Measurements from ENCODE around the gene GLI3.

The GLI3 gene

DNA sequence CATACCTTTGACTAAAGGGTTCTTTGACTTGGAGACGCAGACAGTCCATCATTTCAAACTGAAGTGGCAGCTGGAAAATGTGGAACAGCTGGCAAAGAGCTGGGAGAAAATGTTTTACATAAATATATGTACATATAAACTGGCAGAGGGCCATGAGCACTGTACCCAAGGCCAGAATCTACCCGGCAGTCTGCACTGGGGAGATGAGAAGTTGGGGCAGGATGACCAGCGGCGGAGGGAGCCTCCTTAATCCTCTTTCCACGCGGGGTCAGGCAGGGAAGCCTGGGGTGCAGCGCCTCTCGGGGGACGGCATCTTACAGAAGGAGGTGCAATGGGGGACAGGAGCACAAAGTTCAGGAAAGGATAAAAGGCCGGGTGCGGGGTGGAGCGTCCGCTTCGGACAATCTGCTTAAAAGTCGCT, 1.3 kb downstream of the GLI3 start:
- no peak for DNase-seq

DNA sequence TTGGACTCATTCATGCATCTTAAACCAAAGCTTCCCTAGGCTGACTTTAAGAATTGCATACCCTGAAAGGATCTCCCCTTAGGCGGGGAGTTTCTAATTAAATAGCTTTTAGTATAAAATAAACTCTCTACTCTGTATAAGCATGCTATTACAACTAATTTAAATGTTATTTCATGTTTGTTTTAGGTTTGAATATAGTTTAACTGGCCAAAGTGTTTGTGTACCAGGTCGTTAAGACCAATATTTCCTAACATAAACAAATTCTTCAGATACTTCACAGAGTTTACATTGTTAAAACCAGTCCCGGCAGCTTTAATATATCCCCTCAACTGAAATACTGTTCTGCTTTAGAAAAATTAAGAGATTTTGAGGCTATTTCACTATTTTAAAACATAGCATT, 2.3 kb downstream of the GLI3 start:
- DNase-seq, result no peak

- no peak for DNase-seq
Measured at GRCh38 chr7:42233695-42234331, 3.2 kb downstream of the GLI3 start.

DNA sequence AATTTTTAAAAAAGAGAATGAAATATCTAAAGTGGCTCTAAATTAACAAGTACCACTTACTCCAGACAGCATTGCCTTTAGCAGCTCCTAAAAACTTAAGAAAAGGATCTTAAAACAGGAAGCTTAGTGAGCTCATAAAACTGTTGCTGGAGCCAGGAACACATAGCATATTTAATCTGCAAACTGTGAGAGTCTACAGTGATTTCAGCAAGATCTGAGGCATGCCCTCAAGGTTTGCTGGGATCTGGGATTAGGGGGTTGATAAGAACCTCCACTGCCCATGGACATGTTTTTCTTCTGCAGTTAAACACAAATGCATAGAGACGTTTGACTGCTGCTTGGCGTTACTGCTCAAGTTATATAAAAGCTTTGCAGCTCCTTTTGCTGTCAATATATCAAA, 3.8 kb downstream of the GLI3 start:
- DNase-seq, result no peak

- DNase-seq, result no peak
Measured at GRCh38 chr7:42232275-42232674, 4.7 kb downstream of the GLI3 start.

DNA sequence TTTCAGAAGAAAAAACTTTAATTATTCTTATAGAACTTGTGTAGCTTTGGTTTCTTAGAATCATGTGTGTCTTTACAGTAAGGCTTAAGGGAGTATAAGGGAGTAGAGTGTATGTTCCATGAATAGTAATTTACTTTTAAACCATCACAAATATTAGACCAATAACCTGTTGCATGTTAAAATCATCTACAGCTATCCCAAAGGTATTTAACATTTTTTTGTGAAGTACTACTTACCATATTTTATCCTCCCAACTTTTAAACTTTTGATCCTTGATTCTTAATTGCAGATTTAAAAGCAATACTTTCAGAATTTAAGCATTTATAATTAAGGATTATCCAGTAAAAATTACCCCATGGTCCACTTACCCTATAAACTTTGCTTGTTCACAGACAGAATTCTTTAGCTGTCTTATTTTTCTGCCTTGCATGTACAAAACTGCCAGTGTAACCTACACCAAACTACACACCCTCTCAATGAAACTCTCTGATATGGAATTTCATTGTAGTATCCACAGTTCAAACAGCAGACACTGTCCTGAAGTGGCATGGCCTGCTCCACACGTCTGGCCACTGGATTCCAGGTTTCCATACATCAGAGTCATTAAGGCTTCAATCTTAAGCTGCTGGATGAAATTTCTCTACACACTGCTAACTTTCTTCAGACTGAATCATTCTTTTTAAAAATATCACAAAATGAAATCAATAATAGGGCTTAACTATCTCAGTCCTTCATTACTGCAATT, 5.8 kb downstream of the GLI3 start:
- no peak for DNase-seq

DNA sequence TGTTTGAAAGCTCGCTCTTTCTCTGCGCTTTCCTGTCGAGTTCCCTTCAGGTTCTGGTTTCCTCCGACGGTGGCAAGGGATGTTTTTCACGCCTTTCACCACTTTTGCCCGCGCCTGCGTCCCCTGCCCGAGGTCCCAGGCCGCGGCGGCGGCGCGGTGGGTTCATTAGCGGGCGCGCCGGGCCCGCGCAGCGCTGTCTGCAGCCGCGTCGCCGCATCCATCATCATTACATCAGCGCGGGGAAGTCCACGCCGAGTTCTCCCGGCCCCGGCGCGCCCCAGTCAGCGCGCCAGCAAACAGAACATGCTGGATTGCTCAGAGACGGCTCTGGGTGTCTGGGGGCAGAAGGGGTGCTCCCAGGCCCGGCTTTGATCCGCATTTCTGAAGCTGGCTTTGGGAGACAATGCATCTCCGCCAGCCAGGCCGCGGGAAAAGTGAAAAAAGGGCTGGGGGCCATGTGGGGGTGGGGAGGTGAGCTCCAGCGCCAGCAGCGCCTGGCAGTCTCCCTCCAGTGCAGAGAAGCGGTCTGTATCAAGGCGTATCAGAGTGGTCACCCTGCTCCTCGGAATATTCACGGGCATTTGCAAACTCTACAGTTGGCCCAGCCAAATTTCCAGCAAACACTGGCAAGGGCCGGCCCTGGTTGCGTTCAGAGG, 8.9 kb downstream of the GLI3 start:
- no peak for DNase-seq

GRCh38 chr7:42227541-42227935, 9.5 kb downstream of the GLI3 start:
- DNase-seq, result peak in 1 of 5 donors; percentile 18

GRCh38 chr7:42227021-42227420, 10.0 kb downstream of the GLI3 start:
- DNase-seq, result no peak

DNA sequence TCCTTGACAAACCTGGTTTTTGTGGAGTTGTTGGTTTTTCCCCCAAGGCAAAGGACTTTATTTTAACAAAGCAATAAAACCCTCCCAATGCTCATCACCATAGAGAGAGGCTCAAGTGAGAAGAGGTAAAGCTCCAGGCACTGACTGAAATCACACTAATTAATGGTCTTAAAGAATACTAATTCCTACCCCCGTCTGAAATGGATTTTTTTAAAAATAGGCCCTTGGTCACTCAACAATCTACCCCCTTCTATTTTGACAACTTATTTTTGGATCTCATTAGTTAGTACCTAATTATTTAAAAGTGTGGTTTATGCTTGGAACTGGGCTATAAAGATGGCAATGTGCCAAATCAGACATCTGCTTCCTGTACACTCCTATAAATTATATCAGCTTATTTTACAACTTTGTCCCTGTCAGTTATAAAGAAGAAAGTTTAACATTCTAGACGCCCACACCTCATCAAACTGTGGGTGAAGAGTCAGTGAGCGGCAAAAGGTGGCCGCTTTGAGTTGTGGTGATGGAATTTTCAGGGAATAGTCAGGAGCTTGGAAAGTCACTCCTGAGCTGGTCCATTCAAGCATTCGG, 10.6 kb downstream of the GLI3 start:
- DNase-seq, result no peak

DNA sequence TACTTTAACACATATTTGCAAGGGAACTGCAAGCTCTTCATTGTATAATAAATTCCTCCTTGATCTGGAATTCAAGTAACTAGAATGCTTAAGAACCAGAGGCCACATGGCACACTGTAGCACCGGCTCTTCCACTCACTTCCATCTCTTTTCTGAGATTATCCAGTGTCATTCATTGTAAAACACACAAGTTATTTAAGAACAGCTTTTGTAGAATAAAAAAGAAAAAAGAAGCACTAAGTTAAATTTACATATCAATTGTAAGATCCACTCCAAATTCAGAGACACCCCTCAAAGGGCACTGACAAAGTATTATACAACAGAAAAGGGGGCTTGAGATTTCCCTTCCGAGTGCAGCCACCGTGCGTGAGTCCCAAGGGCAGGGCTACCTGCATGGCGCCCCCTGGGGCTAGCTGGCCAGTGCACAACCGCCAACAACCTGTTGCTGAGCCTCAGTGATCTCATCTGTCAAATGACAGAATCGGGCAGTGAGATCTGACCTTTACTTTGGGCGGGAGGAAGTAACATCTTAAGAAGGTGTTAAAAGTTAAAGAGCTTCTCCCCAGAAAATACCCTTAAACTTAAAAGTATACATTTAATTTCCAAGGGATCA, 12.5 kb downstream of the GLI3 start:
- DNase-seq, result no peak

- DNase-seq, result no peak
Measured at GRCh38 chr7:42222891-42223290, 14.1 kb downstream of the GLI3 start.

DNA sequence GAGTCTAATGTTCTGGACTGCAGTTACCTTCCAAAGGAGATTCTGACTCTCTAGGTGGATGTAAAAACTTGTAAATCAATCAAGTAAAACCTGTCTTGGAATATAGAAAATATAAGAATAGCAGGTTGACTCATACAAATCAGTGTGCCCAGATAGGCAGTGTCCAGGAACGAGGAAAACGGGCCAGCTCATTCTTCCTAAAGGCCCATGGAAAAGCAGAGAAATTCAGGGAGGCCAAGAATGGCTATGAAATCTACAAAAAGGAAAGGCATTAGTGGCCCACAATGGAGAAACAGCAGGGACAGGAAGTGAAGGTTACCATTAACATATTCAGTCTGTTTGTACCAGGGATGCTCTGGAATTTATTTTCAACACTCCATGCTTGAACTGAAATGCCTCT, 14.9 kb downstream of the GLI3 start:
- no peak for DNase-seq

- DNase-seq, result no peak
Measured at GRCh38 chr7:42221304-42221703, 15.7 kb downstream of the GLI3 start.

- DNase-seq, result no peak
Measured at GRCh38 chr7:42219447-42219846, 17.6 kb downstream of the GLI3 start.

DNA sequence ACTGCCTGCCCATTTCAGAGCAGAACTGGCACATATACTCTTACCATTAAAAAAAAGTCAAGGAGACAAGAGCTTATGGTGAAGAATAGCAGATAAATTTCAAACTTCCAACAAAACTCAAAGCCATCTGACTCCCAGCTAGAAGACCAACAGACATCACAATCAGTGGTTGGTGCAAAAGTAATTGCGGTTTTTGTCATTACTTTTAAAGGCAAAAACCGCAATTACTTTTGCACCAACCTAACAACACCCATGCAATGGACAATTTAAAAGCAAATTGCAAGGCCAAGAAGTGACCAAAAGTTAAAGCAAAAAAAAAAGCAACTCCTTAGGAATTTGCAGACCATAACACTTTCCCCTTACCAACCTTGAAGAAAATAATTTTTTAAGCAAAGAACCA, 18.8 kb downstream of the GLI3 start:
- DNase-seq, result no peak

DNA sequence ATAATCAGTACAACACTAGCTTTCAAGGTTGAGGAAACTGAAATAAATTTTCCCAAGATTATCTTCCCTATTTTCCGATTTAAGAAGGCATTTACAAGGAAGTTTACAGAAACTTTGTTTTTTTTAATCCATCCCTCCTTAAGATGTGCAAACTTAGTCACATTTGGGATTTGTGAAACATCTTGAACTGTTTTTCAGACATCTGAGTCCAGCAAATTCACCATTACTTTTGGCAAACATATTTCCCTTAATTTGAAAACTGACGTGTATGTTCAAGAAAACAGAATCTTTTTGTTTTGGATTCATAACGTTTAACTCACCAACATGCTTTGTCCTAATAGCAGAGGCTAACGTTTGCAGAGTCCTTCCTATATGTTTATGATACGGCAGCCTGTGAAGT, 19.5 kb downstream of the GLI3 start:
- no peak for DNase-seq

DNA sequence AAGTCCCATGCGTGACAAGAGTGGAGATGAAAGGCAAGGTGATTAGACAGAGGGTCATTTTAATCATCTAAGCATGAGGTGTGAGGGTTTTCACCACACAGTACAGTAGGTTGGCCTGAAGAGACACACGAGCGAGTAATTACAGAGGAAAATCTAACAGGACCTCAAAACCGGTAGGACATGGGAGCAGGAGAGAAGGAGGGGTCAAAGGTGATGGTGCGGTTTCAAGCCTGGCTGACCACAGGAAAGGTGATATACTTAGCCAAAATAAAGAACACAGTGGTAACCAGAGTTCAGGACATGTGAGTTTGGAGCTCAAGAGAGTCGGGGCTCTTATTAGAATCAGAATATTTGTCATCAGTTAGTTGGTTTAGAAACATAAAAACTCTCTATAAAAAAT, 20.0 kb downstream of the GLI3 start:
- no peak for DNase-seq

DNA sequence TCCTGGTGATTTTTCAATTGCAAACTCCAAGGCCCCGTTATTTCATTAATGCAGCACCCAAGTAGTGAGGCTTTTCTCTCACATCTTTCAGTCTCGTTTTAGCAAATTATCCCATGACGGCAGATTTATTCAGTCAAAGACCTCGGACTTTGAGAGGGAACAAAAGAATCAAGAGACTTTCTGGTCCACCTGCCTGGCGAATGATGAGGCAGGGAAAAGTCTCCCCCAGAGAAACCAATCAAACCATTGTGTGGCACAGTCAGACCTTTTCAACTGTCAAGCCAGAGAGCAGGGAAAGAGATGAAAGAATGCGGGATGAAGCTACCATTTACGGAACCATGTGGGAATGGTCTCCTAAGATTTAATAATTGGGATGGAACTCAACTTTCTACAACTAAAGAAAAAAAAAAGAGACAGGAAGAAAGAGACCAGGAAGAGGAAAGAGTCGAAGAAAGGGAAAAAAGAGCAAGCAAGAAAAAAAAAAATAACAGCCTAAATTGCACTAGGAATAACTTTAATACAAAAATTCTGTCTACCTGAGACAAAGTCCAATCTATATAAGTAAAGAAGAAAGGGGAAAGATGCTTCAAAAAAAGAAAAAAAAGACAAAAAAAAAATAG, 22.8 kb downstream of the GLI3 start:
- no peak for DNase-seq

DNA sequence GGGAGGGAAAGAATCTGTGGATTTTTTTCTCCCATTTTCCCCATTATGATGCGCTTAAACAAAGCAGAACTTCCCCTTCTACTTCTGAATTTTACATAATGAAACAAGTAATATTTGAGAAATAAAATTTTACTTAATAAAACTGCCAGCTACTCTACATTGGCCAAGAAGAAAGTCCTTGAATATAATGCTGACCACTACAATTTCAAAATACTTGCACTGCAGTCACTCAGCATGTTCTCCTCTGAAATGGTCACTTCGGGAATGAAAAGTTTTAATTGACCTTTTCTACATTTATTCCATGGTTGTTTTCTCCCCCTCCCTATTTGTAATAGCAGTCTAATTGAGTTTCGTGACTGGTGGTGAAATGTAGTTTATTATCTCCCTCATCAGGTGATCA, 23.9 kb downstream of the GLI3 start:
- DNase-seq, result no peak

- DNase-seq, result no peak
Measured at GRCh38 chr7:42212541-42213090, 24.4 kb downstream of the GLI3 start.

DNA sequence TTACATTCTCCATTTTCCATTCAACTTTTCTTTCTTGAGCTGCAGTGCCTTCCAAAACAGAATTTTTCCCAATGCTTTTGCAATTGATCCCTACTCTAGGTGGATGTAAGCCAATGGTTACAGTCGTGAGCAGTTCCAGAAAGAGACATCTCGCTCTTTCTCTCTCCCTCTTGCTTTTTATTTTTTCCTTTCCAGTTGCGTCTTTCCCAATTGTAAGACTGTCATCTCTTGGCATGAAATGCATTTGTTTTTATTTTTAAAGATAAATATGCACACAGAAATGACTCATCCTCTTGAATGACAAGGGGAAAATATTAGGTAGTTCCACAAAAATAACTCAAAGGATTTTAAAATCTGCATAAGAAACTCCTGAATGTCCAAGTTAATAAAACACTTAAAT, 25.1 kb downstream of the GLI3 start:
- no peak for DNase-seq

- DNase-seq, result no peak
Measured at GRCh38 chr7:42210779-42211178, 26.2 kb downstream of the GLI3 start.
